PC-3 (cell line): ENCODE data around the gene DIP2C. TPM values are rescaled to one million over a fixed set of nuclear protein-coding genes. Genes with fewer than 3 reads are reported as not detected.

ENCODE experiments used
- ATAC-seq: fragments of 200-7000 bp; cut with Tn5 transposase; 2 replicates; pipeline ENCODE4 v1.9.1; 2020; ENCODE audit warnings: mild to moderate bottlenecking, moderate library complexity
- BruUV-seq: library from RNA; stranded (reverse); fragments of 400-500 nt; replicated peaks from 2 replicates; lab custom pipeline; 2021; lab: Mats Ljungman, UMichigan
- CTCF ChIA-PET: fragments of 300-600 bp; sonication (Branson Sonifier 250); formaldehyde crosslinking; loops from one replicate; lab custom pipeline; 2022; ENCODE audit warnings: antibody characterized with exemption; lab: Charles Lee
- POLR2A ChIA-PET: fragments of 300-600 bp; sonication (Branson Sonifier 250); formaldehyde crosslinking; loops from one replicate; lab custom pipeline; 2022; ENCODE audit warnings: antibody characterized with exemption; ENCODE audit not compliant: unreplicated experiment; lab: Charles Lee
- DNase-seq: peaks from one replicate; pipeline ENCODE4 v3.0.0-alpha.2; 2015
- H2AFZ ChIP-seq: fragments of 300-600 bp; sonication (generic); 2 replicates; pipeline ENCODE4 v1.6.0; 2016; ENCODE audit warnings: antibody characterized with exemption, low read length
- H3F3A ChIP-seq: fragments of 300-600 bp; sonication (generic); one replicate; pipeline ENCODE4 v1.6.0; 2017; ENCODE audit warnings: antibody characterized with exemption, low read length, control low read depth, mild to moderate bottlenecking; ENCODE audit not compliant: unreplicated experiment
- H3K27ac ChIP-seq: fragments of 300-600 bp; sonication (generic); 2 replicates; pipeline ENCODE4 v1.5.1; 2016; ENCODE audit warnings: mild to moderate bottlenecking, low read length
- H3K27me3 ChIP-seq: fragments of 300-600 bp; sonication (generic); 2 replicates; pipeline ENCODE4 v1.6.1; 2016; ENCODE audit warnings: low read length, mixed read lengths
- H3K36me3 ChIP-seq: fragments of 300-600 bp; sonication (generic); 2 replicates; pipeline ENCODE4 v1.6.1; 2016; ENCODE audit warnings: low read depth, mixed run types, low read length, mixed read lengths
- H3K4me1 ChIP-seq: fragments of 300-600 bp; sonication (generic); 2 replicates; pipeline ENCODE4 v1.5.1; 2016; ENCODE audit warnings: low read length; ENCODE audit not compliant: insufficient read depth
- H3K4me2 ChIP-seq: fragments of 300-600 bp; sonication (generic); 2 replicates; pipeline ENCODE4 v1.6.0; 2016; ENCODE audit warnings: low read length
- H3K4me3 ChIP-seq: fragments of 300-600 bp; sonication (generic); 2 replicates; pipeline ENCODE4 v1.5.1; 2016; ENCODE audit warnings: mild to moderate bottlenecking, low read length, mixed read lengths
- H3K79me2 ChIP-seq: fragments of 300-600 bp; sonication (generic); 2 replicates; pipeline ENCODE4 v1.6.1; 2017; ENCODE audit warnings: low read length, mixed read lengths
- H3K9ac ChIP-seq: fragments of 300-600 bp; sonication (generic); 2 replicates; pipeline ENCODE4 v1.6.0; 2016; ENCODE audit warnings: mild to moderate bottlenecking, low read length
- H3K9me2 ChIP-seq: fragments of 300-600 bp; sonication (generic); replicated peaks from 2 replicates; pipeline ENCODE4 v1.6.1; 2016; ENCODE audit warnings: mixed run types, low read length, mixed read lengths
- H3K9me3 ChIP-seq: fragments of 300-600 bp; sonication (generic); 2 replicates; pipeline ENCODE4 v1.6.1; 2016; ENCODE audit warnings: low read length, mixed read lengths
- H4K20me1 ChIP-seq: fragments of 300-600 bp; sonication (generic); 2 replicates; pipeline ENCODE4 v1.6.1; 2016; ENCODE audit warnings: low read length, mixed read lengths
- CTCF ChIP-seq: fragments of 300-600 bp; sonication (generic); conservative IDR thresholded peaks from 2 replicates; pipeline ENCODE4 v1.5.1; 2017; ENCODE audit warnings: antibody characterized with exemption, low read depth, mild to moderate bottlenecking, low read length
- EZH2 ChIP-seq: fragments of 300-600 bp; sonication (generic); IDR thresholded peaks from one replicate; pipeline ENCODE4 v1.6.1; 2017; ENCODE audit warnings: antibody characterized with exemption, mild to moderate bottlenecking, low read length; ENCODE audit not compliant: unreplicated experiment
- EZH2phosphoT487 ChIP-seq: fragments of 300-600 bp; sonication (generic); IDR thresholded peaks from 2 replicates; pipeline ENCODE4 v1.6.1; 2018; ENCODE audit warnings: mild to moderate bottlenecking, antibody characterized with exemption, low read length, borderline replicate concordance
- intact Hi-C: fragments of 100-400 bp; cut with micrococcal nuclease; formaldehyde crosslinking; loops from 2 replicates; pipeline ENCODE4 v1.9.0; 2023
- total RNA-seq: library from RNA; depleted of rRNA; stranded (reverse); fragments of >200 nt; gene quantifications from 2 replicates; pipeline ENCODE4 v1.2.3, GENCODE V29; 2014

Gene DIP2C
- total RNA-seq, 1 experiment from 2014 or later, result 3.1 TPM

DNA sequence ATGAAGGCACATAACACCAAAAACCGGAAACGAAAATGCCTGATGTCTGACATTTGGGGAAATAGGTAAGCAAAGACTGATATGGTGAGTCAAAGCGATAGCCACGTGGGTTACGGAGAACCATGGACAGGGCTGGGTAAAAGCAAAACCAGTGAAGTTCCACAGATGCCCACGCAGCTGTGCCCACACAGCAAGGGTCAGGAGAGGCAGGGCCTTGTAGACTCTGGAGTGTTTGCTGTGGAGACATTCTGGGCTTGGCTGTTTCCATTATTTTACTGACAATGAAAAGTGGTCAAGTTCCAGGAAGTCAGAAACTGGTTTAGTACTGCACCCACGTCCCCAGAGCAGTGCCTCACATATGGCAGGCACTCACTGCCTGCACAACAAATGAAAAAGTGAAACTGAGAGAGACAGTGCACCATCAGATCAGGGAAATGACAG is 405.5 kb downstream of the DIP2C start:
- Histone ChIP-seq H3K9me3 (no peaks in the 10 kb centered on the region), H3K36me3 (no peaks in the 10 kb centered on the region), H4K20me1 (no peaks in the 10 kb centered on the region), H3K4me2 (no peak overlapping the region), H3F3A (no peaks in the 10 kb centered on the region), H2AFZ (no peak overlapping the region), H3K79me2 (no peaks in the 10 kb centered on the region), H3K4me1 (no peaks in the 10 kb centered on the region), H3K9me2 (no peaks in the 10 kb centered on the region), H3K9ac (no peak overlapping the region), H3K27me3 (no peaks in the 10 kb centered on the region), H3K4me3 (no peak overlapping the region), H3K27ac (no peak overlapping the region)
- CTCF ChIA-PET, result no interaction called here
- no peak for DNase-seq
- TF ChIP-seq EZH2phosphoT487, result no peak
- TF ChIP-seq EZH2, result no peak
- no peak for TF ChIP-seq CTCF
- no peak for ATAC-seq
- intact Hi-C loops, result no loop called here
- POLR2A ChIA-PET, result no interaction called here
- no TSS peak for BruUV-seq

GRCh38 chr10:283140-283479 is 406.4 kb downstream of the DIP2C start:
- no peaks in the 10 kb centered on the region for H3K79me2 ChIP-seq
- no peak overlapping the region for H3K9ac ChIP-seq
- no peak for TF ChIP-seq EZH2
- TF ChIP-seq CTCF, result no peak
- TF ChIP-seq EZH2phosphoT487, result no peak
- ATAC-seq, result no peak
- no peak overlapping the region for H3K27ac ChIP-seq
- no peaks in the 10 kb centered on the region for H3K9me3 ChIP-seq
- no peak overlapping the region for H3K4me3 ChIP-seq
- H3K4me2 ChIP-seq, result no peak overlapping the region
- no TSS peak for BruUV-seq
- H3K36me3 ChIP-seq, result no peaks in the 10 kb centered on the region
- DNase-seq, result no peak
- intact Hi-C loops, result no loop called here
- ChIA-PET CTCF (interaction anchor here (0.6 kb wide), 1 partner anchor 230 kb away, joined by 7 read pairs; no protein-coding TSS in a partner anchor), POLR2A (no interaction called here)
- no peaks in the 10 kb centered on the region for H4K20me1 ChIP-seq
- no peak overlapping the region for H2AFZ ChIP-seq
- H3K4me1 ChIP-seq, result no peaks in the 10 kb centered on the region
- no peaks in the 10 kb centered on the region for H3F3A ChIP-seq
- no peaks in the 10 kb centered on the region for H3K9me2 ChIP-seq
- H3K27me3 ChIP-seq, result no peaks in the 10 kb centered on the region

DNA sequence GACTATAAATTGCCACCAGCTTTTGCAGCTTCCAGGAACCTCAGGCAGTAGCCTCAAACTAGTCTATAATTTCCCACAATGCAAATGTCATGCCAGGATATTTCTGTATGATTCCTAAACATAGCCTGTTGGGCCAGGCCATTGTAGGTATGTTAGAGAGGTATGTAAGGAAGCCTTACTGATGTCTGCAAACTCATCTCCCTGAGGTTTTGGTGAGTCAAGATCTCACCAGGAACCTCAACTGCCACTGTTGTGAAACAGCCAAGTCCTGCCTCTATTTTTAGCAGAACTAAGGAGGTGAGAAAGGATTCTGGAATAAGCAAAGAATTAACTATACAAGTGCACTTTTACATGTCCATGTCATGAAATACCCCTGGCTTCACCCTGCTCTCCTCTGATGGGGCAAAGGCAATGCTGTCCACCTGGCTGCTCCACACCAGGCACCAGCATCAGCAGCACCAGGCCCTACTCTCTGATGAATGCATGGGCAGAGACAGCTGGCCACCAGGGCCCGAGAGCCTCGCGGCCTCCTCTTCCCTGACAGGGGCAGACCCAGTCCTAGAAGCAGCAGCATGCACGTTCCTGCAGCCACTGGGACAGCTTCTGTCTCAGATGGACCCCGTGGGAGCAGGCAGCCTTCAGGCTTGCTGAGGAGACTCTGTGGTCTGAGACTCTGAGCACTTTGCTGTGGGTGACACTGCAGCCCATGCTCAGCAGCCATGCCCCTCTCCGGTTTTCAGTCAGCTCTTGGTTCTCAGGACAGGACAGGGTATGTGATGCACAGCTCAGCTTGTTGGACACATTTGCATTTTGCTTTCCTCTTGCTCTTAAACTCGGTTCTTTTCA is 407.0 kb downstream of the DIP2C start:
- BruUV-seq, result no TSS peak
- peak; percentile 4 for DNase-seq
- intact Hi-C loops, result no loop called here
- no peak overlapping the region for H3K4me3 ChIP-seq
- ChIA-PET POLR2A (no interaction called here), CTCF (interaction anchor here (0.6 kb wide), 1 partner anchor 230 kb away, joined by 7 read pairs; no protein-coding TSS in a partner anchor)
- TF ChIP-seq EZH2phosphoT487 (no peak), EZH2 (no peak), CTCF (no peak)
- no peak overlapping the region for H3K27ac ChIP-seq
- no peaks in the 10 kb centered on the region for H3K4me1 ChIP-seq
- H3K9ac ChIP-seq, result no peak overlapping the region
- H3K27me3 ChIP-seq, result no peaks in the 10 kb centered on the region
- no peak for ATAC-seq
- H3K9me2 ChIP-seq, result no peaks in the 10 kb centered on the region
- no peaks in the 10 kb centered on the region for H3K36me3 ChIP-seq
- H3K9me3 ChIP-seq, result no peaks in the 10 kb centered on the region
- no peaks in the 10 kb centered on the region for H4K20me1 ChIP-seq
- no peaks in the 10 kb centered on the region for H3F3A ChIP-seq
- H2AFZ ChIP-seq, result no peak overlapping the region
- no peak overlapping the region for H3K4me2 ChIP-seq
- H3K79me2 ChIP-seq, result no peaks in the 10 kb centered on the region
